Measurements from ENCODE around the gene LPP.
"Not testable (repeated sequence)": the region's sequence is repeated elsewhere in the genome, so short reads cannot be mapped to it uniquely, and the experiment has no call there.

The LPP gene

DNA sequence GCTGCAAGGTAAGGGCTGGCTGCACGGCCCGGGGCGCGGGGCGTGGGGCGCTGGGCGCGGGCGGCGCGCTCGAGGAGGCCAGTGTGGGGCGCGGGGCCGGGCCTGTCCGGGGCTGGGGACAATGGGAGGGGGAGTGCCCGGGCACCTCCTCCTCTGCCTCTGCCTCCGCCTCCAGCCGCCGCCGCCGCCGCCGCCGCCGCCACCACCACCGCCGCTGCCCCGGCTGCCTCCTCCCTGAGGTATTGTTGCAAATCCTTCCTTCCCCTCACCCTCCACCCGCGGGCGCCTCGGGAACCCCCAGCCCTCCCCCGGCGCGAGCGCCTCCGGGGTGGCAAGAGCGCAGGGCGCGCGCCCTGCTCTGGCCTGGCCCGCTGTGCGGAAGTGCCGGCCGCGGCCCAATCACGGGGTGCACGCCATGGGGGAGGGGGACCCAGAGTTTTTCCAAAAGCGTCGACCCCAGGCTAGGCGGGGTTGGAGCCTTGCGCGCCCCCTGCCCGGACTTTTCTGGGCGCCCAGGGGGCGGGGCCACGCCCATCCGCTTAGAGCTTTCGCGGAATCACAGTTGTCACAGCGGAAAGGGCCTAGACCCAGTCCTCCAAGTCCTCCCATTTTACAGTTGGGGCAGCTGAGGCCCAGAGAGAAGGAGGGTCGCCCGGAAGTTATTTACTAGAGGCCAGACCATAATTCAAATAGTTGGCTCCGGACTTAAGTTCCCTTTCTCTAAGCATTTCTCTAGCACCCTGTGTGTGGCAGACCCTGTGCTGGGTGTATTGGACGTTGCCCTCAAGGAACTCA, at the start of gene LPP:
Gene LPP, plus strand, starts transcription at position 144 of the 795 bp plus-strand sequence. CDS start 251,964 bp downstream, outside the sequence.
- DNase-seq (ENCODE audit: low spot score): peak; percentile 84

DNA sequence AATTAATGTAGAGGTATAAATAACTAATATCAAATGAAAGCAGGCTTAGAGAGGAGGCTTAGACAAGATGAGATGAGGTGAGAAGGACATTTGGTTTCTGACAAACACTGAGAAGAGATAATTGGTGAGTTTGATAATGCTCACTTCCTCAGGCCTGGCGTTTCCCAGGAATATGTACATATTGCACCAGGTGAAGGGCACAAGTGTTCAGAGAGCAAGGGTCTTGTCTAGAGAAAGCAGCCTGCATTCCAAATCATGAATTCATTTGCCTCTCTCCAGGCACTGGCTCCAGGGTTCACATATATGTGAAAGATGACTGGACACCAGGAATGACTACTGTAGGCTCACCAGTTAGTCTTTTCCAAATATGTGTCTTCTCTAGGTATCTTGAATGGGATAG, 48.0 kb upstream of the LPP start:
- DNase-seq (ENCODE audit: low spot score): no peak

DNA sequence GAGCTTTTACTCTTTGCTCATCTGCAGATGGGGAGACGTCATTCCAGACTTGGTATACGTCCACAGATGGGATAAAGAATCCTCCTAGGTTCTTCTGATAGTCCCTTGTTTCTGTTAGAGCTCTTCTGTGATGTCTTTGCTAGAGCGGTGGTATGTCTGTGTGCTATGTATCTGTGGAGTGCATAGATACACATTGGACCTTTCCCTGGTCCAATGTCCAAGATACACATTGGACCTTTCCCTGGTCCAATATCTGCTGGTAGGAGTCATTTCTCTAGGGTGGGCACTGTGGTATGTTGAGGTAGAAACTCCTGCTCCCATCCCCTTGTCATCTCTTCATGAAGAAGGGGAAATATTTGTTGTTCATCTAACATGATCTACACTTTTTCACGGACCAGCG, 47.5 kb upstream of the LPP start:
- no peak for DNase-seq (ENCODE audit: low spot score)

- DNase-seq (ENCODE audit: low spot score): no peak
Measured at GRCh38 chr3:188106887-188107830, 46.8 kb upstream of the LPP start.

DNA sequence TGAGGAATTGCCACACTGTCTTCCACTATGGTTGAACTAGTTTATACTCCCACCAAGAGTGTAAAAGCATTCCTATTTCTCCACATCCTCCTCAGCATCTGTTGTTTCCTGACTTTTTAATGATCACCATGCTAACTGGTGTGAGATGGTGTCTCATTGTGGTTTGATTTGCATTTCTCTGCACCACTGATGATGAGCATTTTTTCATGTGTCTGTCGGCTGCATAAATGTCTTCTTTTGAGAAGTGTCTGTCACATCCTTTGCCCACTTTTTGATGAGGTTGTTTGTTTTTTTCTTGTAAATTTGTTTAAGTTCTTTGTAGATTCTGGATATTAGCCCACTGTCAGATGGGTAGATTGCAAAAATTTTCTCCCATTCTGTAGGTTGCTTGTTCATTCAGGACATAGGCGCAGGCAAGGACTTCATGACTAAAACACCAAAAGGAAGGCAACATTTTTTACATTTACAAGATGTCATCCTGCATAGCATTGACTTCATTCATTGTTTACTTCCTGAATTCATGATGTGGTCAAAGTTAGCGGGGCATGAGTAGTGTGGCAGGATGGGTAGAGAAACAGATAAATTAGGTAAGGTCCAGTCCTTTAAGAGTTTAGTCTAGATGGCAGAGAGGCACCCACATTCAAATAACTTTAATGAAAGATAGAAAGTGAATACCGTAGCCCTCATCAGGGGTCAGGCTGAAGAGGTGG, 45.1 kb upstream of the LPP start:
- DNase-seq (ENCODE audit: low spot score): no peak

DNA sequence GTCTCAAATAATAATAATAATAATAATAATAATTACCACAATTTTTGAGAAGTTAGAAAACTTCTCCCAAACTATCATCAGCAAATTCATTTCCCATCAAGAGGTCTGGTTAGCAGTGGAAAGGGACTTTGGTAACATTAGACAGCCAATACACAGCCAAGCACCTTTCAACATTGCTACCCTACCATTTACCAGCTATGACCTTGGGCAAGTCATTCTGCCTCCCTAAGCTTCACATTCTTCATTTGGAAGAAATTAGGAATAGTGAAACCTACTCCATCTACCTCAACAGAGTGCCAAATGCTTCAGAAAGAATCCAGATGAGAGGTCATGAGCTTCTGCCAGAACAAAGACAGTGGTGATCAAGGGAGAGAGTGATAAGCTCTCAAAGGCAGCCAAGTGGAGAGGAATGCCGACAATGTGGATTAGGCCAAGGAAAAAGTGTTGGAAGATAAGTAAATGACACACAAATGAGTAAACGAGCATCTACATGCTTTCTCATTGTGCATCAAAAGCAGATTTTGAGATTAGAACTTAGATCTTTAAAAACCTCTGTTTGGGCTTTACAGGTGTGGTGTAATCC, 42.9 kb upstream of the LPP start:
- no peak for DNase-seq (ENCODE audit: low spot score)

DNA sequence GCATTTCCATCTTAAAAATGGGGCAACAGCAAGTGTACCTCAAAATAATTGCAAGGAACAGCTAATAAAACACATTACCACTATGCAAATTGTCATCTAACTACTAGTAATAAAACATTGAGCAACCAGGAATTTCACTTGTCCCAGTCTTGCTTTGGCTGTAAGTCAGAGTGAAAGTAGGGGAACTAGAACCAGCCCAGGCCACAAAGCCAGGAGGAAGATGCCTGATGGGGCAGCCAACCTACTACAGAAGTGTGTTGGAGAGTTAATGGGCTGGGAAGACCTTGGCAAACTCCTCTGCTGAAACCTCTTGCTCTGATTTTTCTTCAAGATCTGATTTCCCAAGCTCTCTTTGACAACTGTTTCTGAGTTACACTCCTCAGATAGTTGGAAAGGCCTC, 40.2 kb upstream of the LPP start:
- no peak for DNase-seq (ENCODE audit: low spot score)

DNA sequence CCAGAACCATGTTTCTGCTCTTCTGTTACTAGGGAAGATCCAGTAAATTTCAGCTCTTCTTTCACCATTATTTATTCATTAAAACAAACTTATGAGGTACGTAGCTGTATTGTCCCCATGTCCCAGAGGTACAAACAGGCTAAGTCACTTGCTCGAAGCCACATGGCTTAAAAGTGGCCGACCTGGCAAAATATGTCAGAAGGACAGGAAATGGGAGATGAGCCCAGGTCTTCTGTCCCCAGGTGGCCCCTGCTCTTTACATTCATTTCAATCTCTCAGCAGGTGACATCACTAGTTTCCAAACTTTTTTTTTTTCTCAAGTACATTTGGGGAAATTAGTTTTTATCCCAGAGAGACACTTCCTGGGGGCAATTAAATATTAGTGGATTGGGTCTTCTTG, 34.1 kb upstream of the LPP start:
- DNase-seq (ENCODE audit: low spot score): no peak

GRCh38 chr3:188122571-188123169, 31.3 kb upstream of the LPP start:
- DNase-seq (ENCODE audit: low spot score): no peak

GRCh38 chr3:188123170-188123905, 30.6 kb upstream of the LPP start:
- no peak for DNase-seq (ENCODE audit: low spot score)

- DNase-seq (ENCODE audit: low spot score): no peak
Measured at GRCh38 chr3:188124184-188124583, 29.8 kb upstream of the LPP start.

GRCh38 chr3:188125076-188125475, 28.9 kb upstream of the LPP start:
- no peak for DNase-seq (ENCODE audit: low spot score)

- DNase-seq (ENCODE audit: low spot score): no peak
Measured at GRCh38 chr3:188126276-188126675, 27.7 kb upstream of the LPP start.

DNA sequence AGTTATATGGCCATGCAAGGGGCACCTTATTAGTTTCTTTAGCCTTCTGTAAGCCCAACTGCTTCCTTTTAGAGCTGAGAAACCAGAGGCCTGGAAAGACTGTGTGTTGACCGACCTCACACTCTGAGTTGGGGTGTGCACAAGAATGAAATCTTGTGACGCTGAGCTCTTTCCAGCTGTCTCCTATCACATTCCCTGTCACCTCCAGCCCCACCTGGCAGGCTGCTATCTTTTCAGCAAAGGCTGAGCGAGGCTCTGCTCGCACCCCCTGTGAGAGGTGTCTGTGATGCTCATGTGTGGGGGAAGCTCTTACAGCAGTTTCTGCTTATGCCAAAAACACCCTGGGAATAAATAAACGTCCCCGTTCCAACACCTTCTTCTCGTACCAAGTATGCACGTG, 27.0 kb upstream of the LPP start:
- no peak for DNase-seq (ENCODE audit: low spot score)

- DNase-seq (ENCODE audit: low spot score): no peak
Measured at GRCh38 chr3:188128905-188129304, 25.1 kb upstream of the LPP start.

- not testable (repeated sequence) for DNase-seq (ENCODE audit: low spot score)
Measured at GRCh38 chr3:188131023-188131422, 22.9 kb upstream of the LPP start.

GRCh38 chr3:188133219-188133618, 20.7 kb upstream of the LPP start:
- no peak for DNase-seq (ENCODE audit: low spot score)

DNA sequence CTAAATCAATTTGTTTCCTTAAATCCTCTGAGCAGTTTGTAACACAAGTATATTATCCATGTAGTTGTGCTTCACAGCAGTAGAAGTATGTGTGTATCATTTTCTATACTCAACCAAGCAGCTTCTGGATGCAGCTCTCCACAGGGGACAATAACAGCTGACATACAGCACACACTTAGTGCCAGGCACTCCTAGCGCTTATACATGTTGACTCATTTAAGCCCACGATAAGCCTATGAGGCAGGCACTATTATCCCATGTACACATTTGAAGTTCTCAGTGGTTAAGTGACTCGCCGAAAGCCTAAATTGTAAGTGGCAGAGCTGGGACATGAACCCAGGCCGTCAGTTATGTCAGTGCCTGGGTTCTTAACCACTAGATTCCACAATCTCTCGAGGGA, 20.3 kb upstream of the LPP start:
- no peak for DNase-seq (ENCODE audit: low spot score)

- DNase-seq (ENCODE audit: low spot score): no peak
Measured at GRCh38 chr3:188134079-188134478, 19.9 kb upstream of the LPP start.

DNA sequence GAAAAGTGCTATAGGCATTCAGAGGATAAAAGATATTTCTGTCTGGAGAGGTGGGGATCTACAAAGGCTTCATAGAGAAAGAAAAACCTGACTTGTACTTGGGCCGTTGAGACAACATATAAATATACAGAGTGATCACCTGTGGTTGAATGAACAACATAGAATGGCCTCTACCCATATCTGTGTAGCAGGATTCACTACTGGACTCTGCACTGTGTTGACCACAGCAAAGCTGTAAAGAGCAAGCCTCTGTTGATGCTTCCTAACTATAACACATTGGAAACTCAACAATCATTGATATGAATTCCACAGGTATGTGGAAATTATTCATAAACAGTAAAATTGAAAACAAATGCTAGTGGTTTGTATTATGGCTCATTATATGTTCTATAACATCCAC, 19.1 kb upstream of the LPP start:
- no peak for DNase-seq (ENCODE audit: low spot score)

- DNase-seq (ENCODE audit: low spot score): no peak
Measured at GRCh38 chr3:188135271-188135670, 18.7 kb upstream of the LPP start.

All from left forelimb (tissue), 1 donor.